Subcutaneous abdominal adipose tissue (tissue), 5 donors: ENCODE data around the gene PPP1R12B.
"Not testable (repeated sequence)": the region's sequence is repeated elsewhere in the genome, so short reads cannot be mapped to it uniquely, and the experiment has no call there.

Source experiments
- H3K27ac ChIP-seq: one replicate; pipeline ENCODE4 v1.7.0; 2013; ENCODE audit warnings: low read depth, mild to moderate bottlenecking, inconsistent platforms, low read length, moderate library complexity
- H3K27me3 ChIP-seq, 5 donors: one replicate each; pipeline ENCODE4 v1.7.0; 2013; ENCODE audit warnings: low read length in 5 of 5, inconsistent platforms in 1 of 5; ENCODE audit not compliant: control insufficient read depth in 5 of 5, insufficient read depth in 4 of 5
- H3K36me3 ChIP-seq, 5 donors: one replicate each; pipeline ENCODE4 v1.7.0; 2013; ENCODE audit warnings: low read length in 5 of 5; ENCODE audit not compliant: control insufficient read depth in 5 of 5, insufficient read depth in 5 of 5
- H3K4me1 ChIP-seq, 5 donors: one replicate each; pipeline ENCODE4 v1.7.0; 2013; ENCODE audit warnings: low read length in 5 of 5, mild to moderate bottlenecking in 3 of 5, moderate library complexity in 1 of 5; ENCODE audit not compliant: control insufficient read depth in 5 of 5, insufficient read depth in 5 of 5
- H3K4me3 ChIP-seq, 5 donors: one replicate each; pipeline ENCODE4 v1.7.0; 2013; ENCODE audit warnings: low read length in 5 of 5, low read depth in 1 of 5
- H3K9ac ChIP-seq, 5 donors: one replicate each; pipeline ENCODE4 v1.7.0; 2013; ENCODE audit warnings: low read length in 5 of 5, mild to moderate bottlenecking in 4 of 5, moderate library complexity in 3 of 5
- H3K9me3 ChIP-seq, 5 donors: one replicate each; pipeline ENCODE4 v1.7.0; 2013; ENCODE audit warnings: low read length in 5 of 5; ENCODE audit not compliant: control insufficient read depth in 5 of 5
- donor health status: healthy.
- donor health status: healthy.
- donor health status: healthy.
- donor health status: healthy.
- donor health status: healthy.

The PPP1R12B gene

GRCh38 chr1:202539166-202539574, 190.7 kb downstream of the PPP1R12B start:
- not testable (repeated sequence) for H3K27me3 ChIP-seq, H3K9me3 ChIP-seq, H3K36me3 ChIP-seq
- Histone ChIP-seq H3K4me3 (peak overlapping the region; percentile 38 to 75 (median 56)), H3K9ac (peak overlapping the region in 2 of 5 donors; percentile 16 to 62), H3K27ac (peak overlapping the region; percentile 71), H3K4me1 (peaks cover 3 to 25% (median 10%) of the 10 kb centered on the region in 5 donors)

- Histone ChIP-seq H3K27ac (peak overlapping the region; percentile 71), H3K4me3 (peak overlapping the region; percentile 38 to 75 (median 56)), H3K4me1 (peaks cover 3 to 25% (median 10%) of the 10 kb centered on the region in 5 donors), H3K9ac (peak overlapping the region in 3 of 5 donors; percentile 52 to 62 (median 56))
- not testable (repeated sequence) for H3K9me3 ChIP-seq, H3K27me3 ChIP-seq, H3K36me3 ChIP-seq
Measured at GRCh38 chr1:202539583-202539982, 191.1 kb downstream of the PPP1R12B start.

GRCh38 chr1:202540014-202540413, 191.5 kb downstream of the PPP1R12B start:
- Histone ChIP-seq H3K27ac (peak overlapping the region; percentile 71), H3K4me1 (peaks cover 3 to 25% (median 10%) of the 10 kb centered on the region in 5 donors), H3K9ac (peak overlapping the region in 3 of 5 donors; percentile 39 to 62 (median 56)), H3K4me3 (peak overlapping the region; percentile 38 to 75 (median 56)), H3K27me3 (no peaks in the 10 kb centered on the region), H3K9me3 (no peaks in the 10 kb centered on the region), H3K36me3 (no peaks in the 10 kb centered on the region)

GRCh38 chr1:202540448-202540847, 191.9 kb downstream of the PPP1R12B start:
- Histone ChIP-seq H3K27ac (peak overlapping the region; percentile 71), H3K27me3 (no peaks in the 10 kb centered on the region), H3K9me3 (no peaks in the 10 kb centered on the region), H3K4me1 (peaks cover 3 to 28% (median 10%) of the 10 kb centered on the region in 5 donors), H3K9ac (peak overlapping the region in 1 of 5 donors; percentile 62), H3K4me3 (peak overlapping the region; percentile 16 to 75 (median 56)), H3K36me3 (no peaks in the 10 kb centered on the region)

- H3K27ac ChIP-seq, H3K27me3 ChIP-seq, H3K9ac ChIP-seq, H3K9me3 ChIP-seq, H3K36me3 ChIP-seq: not testable (repeated sequence)
- Histone ChIP-seq H3K4me1 (peaks cover 3 to 32% (median 14%) of the 10 kb centered on the region in 5 donors), H3K4me3 (peak overlapping the region; percentile 16 to 75 (median 56))
Measured at GRCh38 chr1:202540858-202541257, 192.4 kb downstream of the PPP1R12B start.

- H3K36me3 ChIP-seq, H3K9ac ChIP-seq, H3K9me3 ChIP-seq, H3K27me3 ChIP-seq: not testable (repeated sequence)
- Histone ChIP-seq H3K4me1 (peaks cover 3 to 37% (median 21%) of the 10 kb centered on the region in 5 donors), H3K4me3 (peak overlapping the region in 4 of 5 donors; percentile 44 to 62 (median 52)), H3K27ac (peak overlapping the region; percentile 58)
Measured at GRCh38 chr1:202542415-202542814, 193.9 kb downstream of the PPP1R12B start.

- peaks cover 3 to 37% (median 21%) of the 10 kb centered on the region in 5 donors for H3K4me1 ChIP-seq
- H3K4me3 ChIP-seq = peak overlapping the region in 1 of 5 donors; percentile 22
Measured at GRCh38 chr1:202543537-202543936, 195.0 kb downstream of the PPP1R12B start.

GRCh38 chr1:202544766-202545449, 196.4 kb downstream of the PPP1R12B start:
- H3K27me3 ChIP-seq, H3K9me3 ChIP-seq, H3K4me3 ChIP-seq, H3K36me3 ChIP-seq, H3K9ac ChIP-seq: not testable (repeated sequence)
- Histone ChIP-seq H3K27ac (peak overlapping the region; percentile 37), H3K4me1 (peaks cover 0 to 24% (median 11%) of the 10 kb centered on the region in 5 donors)

More at GRCh38 chr1:202543537-202543936, 195.0 kb downstream of the PPP1R12B start:
- H3K27me3 ChIP-seq, H3K36me3 ChIP-seq, H3K9me3 ChIP-seq, H3K9ac ChIP-seq: not testable (repeated sequence)
- H3K27ac ChIP-seq = peak overlapping the region; percentile 58

- H3K9ac ChIP-seq, H3K27me3 ChIP-seq, H3K9me3 ChIP-seq, H3K36me3 ChIP-seq, H3K4me3 ChIP-seq: not testable (repeated sequence)
- peak overlapping the region; percentile 74 for H3K27ac ChIP-seq
- H3K4me1 ChIP-seq = peaks cover 0 to 18% (median 11%) of the 10 kb centered on the region in 5 donors
Measured at GRCh38 chr1:202545647-202546303, 197.3 kb downstream of the PPP1R12B start.

- Histone ChIP-seq H3K4me1 (peaks cover 0 to 18% (median 11%) of the 10 kb centered on the region in 5 donors), H3K4me3 (peak overlapping the region in 1 of 5 donors; percentile 29), H3K9ac (peak overlapping the region in 1 of 5 donors; percentile 20), H3K27ac (peak overlapping the region; percentile 74)
- not testable (repeated sequence) for H3K9me3 ChIP-seq, H3K36me3 ChIP-seq, H3K27me3 ChIP-seq
Measured at GRCh38 chr1:202546377-202546776, 197.9 kb downstream of the PPP1R12B start.
